HG03280 (cell line): ENCODE results near the gene MYO16.

Experiments
- ATAC-seq: cut with Tn5 transposase; IDR thresholded peaks from one replicate; pipeline ENCODE4 v1.9.1; 2021; ENCODE audit warnings: mild to moderate bottlenecking, moderate library complexity; ENCODE audit not compliant: unreplicated experiment

MYO16 gene

DNA sequence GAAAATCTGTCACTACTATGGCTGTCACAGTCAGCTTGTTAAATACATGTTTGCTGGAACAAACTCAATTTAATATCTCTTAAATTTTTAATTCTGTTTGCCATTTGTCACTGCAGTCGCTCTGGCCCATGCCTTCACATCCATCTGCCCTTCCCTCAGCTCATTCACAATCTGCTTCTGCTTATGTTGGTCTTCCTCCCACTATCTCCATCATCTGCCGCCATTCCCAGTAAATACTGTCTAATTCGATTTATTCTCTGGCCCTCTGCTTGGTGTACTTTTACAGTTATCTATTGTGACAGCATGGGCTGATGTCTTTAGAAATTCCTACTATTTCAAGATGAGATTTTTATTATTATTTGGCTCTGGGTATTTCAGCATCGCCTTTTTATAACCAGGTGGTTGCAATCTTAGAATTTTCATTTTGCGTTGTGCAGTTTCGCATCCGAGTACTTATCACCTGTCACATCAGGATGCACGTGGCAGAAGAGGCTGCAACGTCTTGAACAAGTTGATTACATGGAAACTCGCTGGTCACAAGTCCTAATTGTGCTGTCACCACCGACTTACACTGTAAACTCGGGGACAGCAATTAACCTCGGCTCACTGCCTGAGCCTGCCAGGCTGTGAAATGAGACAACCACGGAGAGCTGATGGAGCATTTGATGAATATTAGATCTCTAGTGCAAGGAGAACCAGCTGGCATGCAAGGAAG lies 158.4 kb downstream of the MYO16 start:
- no peak for ATAC-seq

- ATAC-seq, result no peak
Measured at GRCh38 chr13:108789476-108789875, 160.1 kb downstream of the MYO16 start.

- ATAC-seq, result no peak
Measured at GRCh38 chr13:108795841-108796240, 166.4 kb downstream of the MYO16 start.

DNA sequence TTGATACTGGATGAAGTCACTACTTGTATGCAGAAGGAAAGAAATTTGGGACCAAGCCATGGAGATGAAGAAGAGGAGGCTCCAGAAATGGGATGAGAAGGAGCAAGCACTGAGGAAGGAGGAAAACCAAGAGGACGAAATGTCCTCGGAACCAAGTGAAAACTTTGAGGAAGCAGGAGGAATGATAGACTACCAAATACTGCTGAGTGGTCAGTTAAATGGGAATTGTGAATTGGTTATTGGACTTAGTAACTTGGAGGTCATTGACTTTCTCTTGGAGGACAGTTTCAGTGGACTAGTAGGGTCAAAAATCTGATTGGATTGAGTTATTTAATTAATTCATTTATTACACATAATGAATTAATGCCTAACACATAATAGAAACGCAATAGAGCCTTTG lies 167.9 kb downstream of the MYO16 start:
- no peak for ATAC-seq

DNA sequence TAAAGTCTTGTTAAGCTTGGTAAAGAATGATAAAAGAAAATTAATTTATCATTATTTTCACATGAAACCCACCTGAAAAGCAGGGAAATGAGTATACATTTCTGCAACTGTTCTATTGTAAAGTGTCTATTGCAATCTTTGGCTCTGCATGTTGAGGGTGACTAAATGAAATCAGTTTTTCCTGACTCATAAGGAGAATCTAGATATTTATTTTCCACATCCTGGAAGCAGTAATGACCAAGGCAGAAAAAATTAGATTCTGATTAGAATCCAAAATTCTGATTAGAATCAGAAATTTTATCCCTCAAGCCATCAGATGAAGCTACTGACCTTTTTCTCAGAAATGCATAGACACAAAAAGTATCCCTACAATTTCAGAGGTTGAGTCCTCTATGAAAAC lies 178.4 kb downstream of the MYO16 start:
- no peak for ATAC-seq

DNA sequence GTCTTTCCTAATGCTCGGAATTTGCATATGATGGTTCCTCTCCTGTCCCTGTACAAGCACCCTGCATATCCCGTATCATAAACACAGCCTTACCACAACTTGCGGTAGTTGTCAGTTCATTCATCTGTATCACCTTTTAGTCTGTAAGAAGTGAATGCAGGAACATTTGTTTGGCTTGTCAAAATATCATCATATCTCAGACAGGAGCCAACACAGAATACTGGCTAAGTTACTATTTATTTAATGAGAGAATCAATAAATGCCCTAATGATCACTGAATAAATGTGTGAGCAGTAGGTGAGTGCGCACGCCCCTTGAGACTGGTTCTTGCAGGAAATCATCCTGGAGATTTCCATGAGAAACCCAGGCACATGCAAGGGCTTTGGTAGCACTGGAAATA lies 182.8 kb downstream of the MYO16 start:
- ATAC-seq, result no peak

GRCh38 chr13:108812661-108813060 lies 183.2 kb downstream of the MYO16 start:
- ATAC-seq, result no peak

DNA sequence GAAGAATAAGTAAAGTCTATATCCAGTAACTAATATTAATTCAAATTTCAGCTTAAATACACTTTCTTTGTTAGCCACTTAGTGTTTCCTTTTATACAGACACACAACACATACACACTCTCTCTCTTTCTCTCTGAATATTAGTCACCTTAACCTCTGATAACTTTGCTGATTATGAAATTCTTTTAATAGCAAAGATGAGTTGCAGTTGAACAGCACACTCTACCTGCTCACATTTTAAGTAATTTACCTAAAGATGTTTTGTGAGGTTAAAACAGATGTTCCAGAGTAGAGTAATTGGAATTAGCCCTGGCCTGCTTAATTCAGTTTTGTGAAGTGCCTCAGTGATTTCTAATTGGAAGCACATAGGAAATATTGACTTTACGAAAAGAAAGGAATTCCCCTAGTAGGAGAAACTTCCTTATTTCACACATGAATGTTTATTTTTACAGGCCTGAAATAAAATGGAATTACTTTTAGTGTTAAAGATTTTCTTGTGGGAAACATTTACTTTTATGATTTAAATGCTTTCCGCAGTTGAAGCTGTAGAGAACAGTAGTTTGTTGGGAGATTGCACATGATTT lies 184.3 kb downstream of the MYO16 start:
- ATAC-seq, result no peak

- no peak for ATAC-seq
Measured at GRCh38 chr13:108816375-108816774, 187.0 kb downstream of the MYO16 start.

DNA sequence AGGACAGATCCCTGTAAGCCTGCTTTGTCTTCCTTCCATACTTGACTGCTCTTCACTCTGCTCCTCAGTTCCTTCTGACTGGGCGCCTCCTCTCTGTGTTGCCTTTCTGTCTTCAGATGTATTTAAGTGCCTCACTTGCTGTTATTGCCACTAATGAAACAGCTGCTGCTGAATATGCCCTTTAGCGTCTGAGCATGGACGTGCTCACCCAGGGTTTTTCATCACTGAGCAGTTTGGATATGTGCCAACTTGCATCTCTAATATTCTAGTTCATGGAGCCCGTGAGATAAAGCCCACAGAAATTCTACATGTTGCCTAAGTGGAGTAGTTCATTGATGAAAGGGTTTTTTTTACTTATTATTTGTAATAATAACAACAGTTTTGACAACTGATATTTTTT lies 198.2 kb downstream of the MYO16 start:
- ATAC-seq, result no peak

DNA sequence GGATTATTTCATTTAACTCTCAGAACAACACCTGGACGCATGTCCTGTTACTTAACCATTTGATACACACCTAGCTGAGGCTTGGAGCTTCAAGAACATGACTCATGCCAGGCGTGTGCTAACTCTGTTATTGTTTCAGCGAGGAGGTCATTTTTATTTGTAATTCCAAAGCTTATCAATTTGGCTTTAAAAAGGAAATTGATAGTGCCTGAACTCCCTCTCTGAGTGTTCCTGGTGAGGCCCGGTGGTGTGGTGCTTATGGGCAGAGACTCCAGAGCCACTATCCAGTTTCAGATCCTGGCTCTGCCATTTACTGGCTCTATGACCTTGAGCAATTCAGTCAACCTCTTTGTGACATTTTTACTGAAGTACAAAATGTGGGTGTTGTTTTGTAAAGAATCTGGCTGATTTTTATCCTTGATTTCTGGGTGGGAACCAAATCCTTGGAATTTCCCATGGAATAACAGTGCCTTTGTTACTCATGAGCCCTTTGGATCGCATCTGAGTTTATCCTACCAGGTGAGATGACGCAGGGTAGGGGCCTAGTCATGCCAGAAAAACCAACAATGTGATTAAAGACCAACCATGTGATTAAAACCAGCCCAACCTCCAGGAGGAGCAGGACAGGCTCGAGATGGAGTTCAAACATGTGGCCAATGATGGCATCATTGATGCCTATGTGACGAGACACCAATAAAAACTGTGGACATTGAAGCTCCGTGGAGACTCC lies 198.8 kb downstream of the MYO16 start:
- ATAC-seq, result no peak

DNA sequence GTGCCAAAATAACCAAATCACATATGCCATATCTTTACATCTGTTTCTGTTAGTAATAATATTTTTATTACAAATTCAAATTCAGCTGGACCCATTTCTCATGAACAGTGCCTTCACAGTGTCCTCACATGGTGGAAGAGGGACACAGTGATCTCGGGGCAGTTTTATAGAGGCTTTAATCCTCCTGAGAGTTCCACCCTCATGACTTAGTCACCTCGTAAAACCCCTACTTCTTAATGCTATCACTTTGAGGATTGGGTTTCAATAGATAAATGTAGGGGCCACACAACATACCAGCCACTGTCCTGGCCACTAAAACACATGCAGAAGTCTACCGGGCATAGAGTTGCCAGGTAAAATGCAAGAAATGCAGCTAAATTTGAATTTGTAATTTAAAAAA lies 201.5 kb downstream of the MYO16 start:
- ATAC-seq, result no peak

DNA sequence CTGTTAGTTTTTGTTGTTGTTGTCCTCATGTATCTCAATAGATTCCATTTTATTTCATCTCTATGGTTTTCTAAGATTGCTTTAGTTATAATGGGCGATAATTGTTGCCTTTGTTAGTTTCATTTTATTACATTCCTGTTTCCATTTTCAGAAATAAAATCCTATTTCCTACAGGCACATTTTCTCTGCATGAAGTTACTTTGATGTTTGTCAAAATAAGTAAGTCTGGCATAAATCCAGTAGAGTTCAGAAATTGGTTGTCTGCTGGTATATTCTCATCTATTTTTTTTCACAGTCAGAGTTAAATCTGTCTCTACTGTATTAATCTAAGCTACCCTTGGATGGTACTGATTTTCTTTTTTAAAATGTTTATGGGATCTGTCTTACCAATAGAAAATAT lies 204.1 kb downstream of the MYO16 start:
- ATAC-seq, result no peak

DNA sequence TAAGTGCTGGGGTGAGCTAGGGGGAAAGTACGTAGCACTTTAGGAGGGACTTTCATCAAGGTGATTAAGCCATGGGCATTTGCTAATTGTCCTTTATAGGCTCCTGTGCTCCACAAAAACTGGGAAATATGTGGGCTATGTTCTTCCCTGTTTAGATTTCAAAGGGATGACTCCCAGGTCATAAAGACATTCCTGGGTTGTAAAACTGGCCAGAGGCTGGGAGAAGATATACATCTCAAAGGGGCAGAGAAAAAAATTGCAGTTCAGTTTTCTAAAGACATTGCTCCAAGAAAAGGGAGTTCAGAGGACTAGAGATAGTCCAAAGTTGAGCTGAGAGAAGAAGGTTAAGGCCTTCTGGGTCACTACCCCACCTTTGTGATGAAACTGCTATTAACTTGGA lies 204.8 kb downstream of the MYO16 start:
- no peak for ATAC-seq

- ATAC-seq, result no peak
Measured at GRCh38 chr13:108835083-108835482, 205.7 kb downstream of the MYO16 start.

DNA sequence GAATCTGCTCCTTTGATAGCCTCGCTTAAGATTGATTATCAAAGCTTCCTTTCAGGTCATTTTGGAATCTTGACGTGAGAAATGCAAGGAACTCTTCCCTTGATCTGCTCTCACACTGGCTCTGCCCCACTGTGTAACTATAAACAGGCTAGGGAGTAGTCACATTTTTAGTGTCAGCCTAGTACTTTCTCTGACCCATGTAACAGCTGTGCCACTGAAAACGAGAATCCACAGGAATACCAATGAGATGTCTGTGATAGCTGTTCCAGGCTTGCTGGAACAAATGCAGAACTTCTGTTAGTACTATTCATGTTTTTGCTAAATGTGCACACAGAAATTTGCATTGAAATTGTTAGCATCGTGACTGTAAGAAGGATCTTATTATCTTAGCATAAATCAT lies 221.3 kb downstream of the MYO16 start:
- ATAC-seq, result no peak

GRCh38 chr13:108851660-108852059 lies 222.2 kb downstream of the MYO16 start:
- no peak for ATAC-seq

- no peak for ATAC-seq
Measured at GRCh38 chr13:108853031-108853430, 223.6 kb downstream of the MYO16 start.

GRCh38 chr13:108855737-108856387 lies 226.5 kb downstream of the MYO16 start:
- ATAC-seq, result peak; percentile 70

- no peak for ATAC-seq
Measured at GRCh38 chr13:108858676-108859075, 229.3 kb downstream of the MYO16 start.

DNA sequence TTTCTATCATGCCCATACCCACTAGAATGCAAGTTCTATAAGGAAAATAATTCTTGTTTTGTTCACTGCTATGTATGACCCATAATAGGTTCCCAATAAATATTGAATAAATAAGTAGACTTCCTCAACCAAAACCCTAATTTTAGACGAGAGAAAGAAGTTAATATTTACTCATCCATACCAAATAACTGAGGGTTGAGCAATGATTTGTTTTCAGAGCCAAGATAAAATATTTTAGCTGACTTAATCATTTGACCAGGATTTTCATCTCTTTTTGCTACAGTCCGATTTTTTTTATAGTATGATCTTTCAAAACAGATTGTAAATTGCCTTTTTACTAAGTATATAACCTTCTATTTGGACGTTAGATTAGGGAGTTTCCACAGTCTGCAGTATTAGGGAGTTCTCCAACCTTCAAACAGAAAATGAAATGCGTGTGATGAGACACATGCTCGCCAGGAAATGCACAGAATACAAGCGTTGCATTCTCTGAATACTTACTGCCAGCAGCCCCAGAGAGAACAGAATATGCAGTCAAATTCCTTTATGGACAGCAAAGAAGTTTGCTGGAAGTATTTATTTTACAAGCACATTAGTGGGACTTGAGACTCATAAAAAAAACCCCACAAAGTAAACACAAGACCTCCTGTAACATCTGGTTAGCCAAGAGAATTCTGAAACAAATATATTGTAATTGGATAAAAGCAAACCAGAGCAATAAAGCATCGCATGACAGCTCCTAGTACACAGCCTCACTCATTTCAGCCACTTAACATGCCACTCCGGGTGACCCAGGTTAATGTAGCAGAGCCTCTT lies 230.0 kb downstream of the MYO16 start:
- ATAC-seq, result peak; percentile 52
